ENCODE data around the gene STK36. TPM values are rescaled to one million over a fixed set of nuclear protein-coding genes. Genes with fewer than 3 reads are reported as not detected.

Gene STK36
- polyA plus RNA-seq (2011; rRNA removed) (52.5 and 53.1 TPM in 2 replicates), polyA minus RNA-seq (2011; rRNA and poly(A)+ RNA removed) (48.3 and 51.0 TPM in 2 replicates)

- Histone ChIP-seq H3K9me3 (ENCODE audit: control insufficient read depth, insufficient read depth, low read length) (no peaks in the 10 kb centered on the region; the same call in 1 of the 2 replicates), H3K4me3 (ENCODE audit: low read depth, low read length) (peak within 1 kb of the TSS; percentile 95), H3K27ac (ENCODE audit: low read depth, low read length) (peak within 1 kb of the TSS; percentile 77), H3K27me3 (ENCODE audit: control insufficient read depth, insufficient read depth, low read length) (no peaks in the 10 kb centered on the region)
- CTCF ChIA-PET = interaction anchor here (0.7 to 5.5 kb wide), 9 partner anchors 8 to 176 kb away, joined by 3 to 49 read pairs (median 6); partner anchors contain the start of genes BCS1L, TTLL4 and ZNF142
- TF ChIP-seq CTCF (IDR thresholded peaks at IDR 0.05; ENCODE audit: low read depth, low read length) = no peak
- POLR2A ChIA-PET = interaction anchor here (0.8 to 2.1 kb wide), 5 partner anchors 8 to 15 kb away, joined by 3 to 24 read pairs (median 5); partner anchors contain the start of genes BCS1L and ZNF142
- peak; percentile 74 for DNase-seq (ENCODE audit: low read depth, low spot score)
These were observed at the start of gene STK36, which contains the start of gene RNF25 for GRCh38 chr2:218671654-218672566. Gene STK36, plus strand, starts transcription at chr2:218672086. Its CDS starts 744 bp downstream, at chr2:218672830. Gene RNF25, minus strand, starts transcription at chr2:218672002. Its CDS starts 32 bp downstream, at chr2:218671970.

DNA sequence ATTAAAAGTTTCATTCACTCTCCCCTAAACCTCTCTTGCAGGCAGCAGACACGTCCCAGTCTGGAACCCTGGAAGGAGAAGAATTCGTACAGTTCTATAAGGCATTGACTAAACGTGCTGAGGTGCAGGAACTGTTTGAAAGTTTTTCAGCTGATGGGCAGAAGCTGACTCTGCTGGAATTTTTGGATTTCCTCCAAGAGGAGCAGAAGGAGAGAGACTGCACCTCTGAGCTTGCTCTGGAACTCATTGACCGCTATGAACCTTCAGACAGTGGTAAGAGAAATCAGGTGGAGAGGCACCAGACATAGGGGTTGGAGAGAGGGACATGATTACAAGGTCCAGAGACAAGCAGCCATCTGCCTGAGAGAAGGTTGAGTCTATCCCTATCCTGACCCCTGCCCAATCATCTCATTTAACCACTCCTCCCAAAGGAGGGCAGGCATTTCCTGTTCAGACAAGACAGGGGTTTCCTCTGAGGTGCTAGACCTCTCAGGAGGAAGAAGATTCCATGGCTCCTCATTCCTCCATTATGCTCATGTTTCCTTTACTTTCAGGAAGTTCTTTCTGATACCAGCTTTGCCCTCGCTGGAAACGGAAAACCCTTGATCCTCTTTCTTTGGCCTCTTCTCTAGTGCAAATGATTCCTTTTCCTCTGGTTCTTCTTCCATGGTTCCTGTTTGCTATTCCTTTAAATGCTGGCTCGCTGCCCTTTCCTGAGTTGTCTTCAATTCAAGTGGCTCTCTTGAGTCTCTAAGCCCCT lies 49.1 kb upstream of the STK36 start:
- CTCF ChIA-PET = interaction anchor here (0.7 kb wide), 1 partner anchor 28 kb away, joined by 4 read pairs; no protein-coding TSS in a partner anchor
- no peak overlapping the region for H3K27ac ChIP-seq (ENCODE audit: low read depth, low read length)
- no peak for TF ChIP-seq CTCF (IDR thresholded peaks at IDR 0.05; ENCODE audit: low read depth, low read length)
- no peaks in the 10 kb centered on the region for H3K9me3 ChIP-seq (ENCODE audit: control insufficient read depth, insufficient read depth, low read length)
- POLR2A ChIA-PET = interaction anchor here (0.9 kb wide), 1 partner anchor 15 kb away, joined by 4 read pairs; the partner anchor contains the start of gene PLCD4
- DNase-seq (ENCODE audit: low read depth, low spot score) = no peak
- H3K4me3 ChIP-seq (ENCODE audit: low read depth, low read length) = no peak overlapping the region
- no peaks in the 10 kb centered on the region for H3K27me3 ChIP-seq (ENCODE audit: control insufficient read depth, insufficient read depth, low read length)

GRCh38 chr2:218623366-218623705 lies 48.5 kb upstream of the STK36 start:
- TF ChIP-seq CTCF (IDR thresholded peaks at IDR 0.05; ENCODE audit: low read depth, low read length) = no peak
- no peak for DNase-seq (ENCODE audit: low read depth, low spot score)
- POLR2A ChIA-PET = interaction anchor here (0.9 kb wide), 1 partner anchor 15 kb away, joined by 4 read pairs; the partner anchor contains the start of gene PLCD4
- Histone ChIP-seq H3K4me3 (ENCODE audit: low read depth, low read length) (no peak overlapping the region), H3K27me3 (ENCODE audit: control insufficient read depth, insufficient read depth, low read length) (no peaks in the 10 kb centered on the region), H3K27ac (ENCODE audit: low read depth, low read length) (no peak overlapping the region), H3K9me3 (ENCODE audit: control insufficient read depth, insufficient read depth, low read length) (no peaks in the 10 kb centered on the region)
- CTCF ChIA-PET = no interaction called here

- no peak for DNase-seq (ENCODE audit: low read depth, low spot score)
- Histone ChIP-seq H3K9me3 (ENCODE audit: control insufficient read depth, insufficient read depth, low read length) (no peaks in the 10 kb centered on the region), H3K27me3 (ENCODE audit: control insufficient read depth, insufficient read depth, low read length) (no peaks in the 10 kb centered on the region), H3K4me3 (ENCODE audit: low read depth, low read length) (no peak overlapping the region), H3K27ac (ENCODE audit: low read depth, low read length) (no peak overlapping the region)
- ChIA-PET POLR2A (interaction anchor here (0.7 kb wide), 1 partner anchor 20 kb away, joined by 3 read pairs; no protein-coding TSS in a partner anchor), CTCF (no interaction called here)
- no peak for TF ChIP-seq CTCF (IDR thresholded peaks at IDR 0.05; ENCODE audit: low read depth, low read length)
These were observed 45.5 kb upstream of the STK36 start for GRCh38 chr2:218626369-218626768.

Measured in AG04450 (cell line).